ENCODE results near the gene MYO5B. TPM values are rescaled to one million over a fixed set of nuclear protein-coding genes. Genes with fewer than 3 reads are reported as not detected.

MYO5B gene
- total RNA-seq, 4 donors from 2014 or later, result 0.63 to 31.0 (median 13.0) TPM

GRCh38 chr18:49857708-49858107, 337.2 kb downstream of the MYO5B start:
- no peak for DNase-seq (ENCODE audit: low spot score)
- ATAC-seq (ENCODE audit: low FRiP score), result no peak
- TF ChIP-seq, protein P1, sequence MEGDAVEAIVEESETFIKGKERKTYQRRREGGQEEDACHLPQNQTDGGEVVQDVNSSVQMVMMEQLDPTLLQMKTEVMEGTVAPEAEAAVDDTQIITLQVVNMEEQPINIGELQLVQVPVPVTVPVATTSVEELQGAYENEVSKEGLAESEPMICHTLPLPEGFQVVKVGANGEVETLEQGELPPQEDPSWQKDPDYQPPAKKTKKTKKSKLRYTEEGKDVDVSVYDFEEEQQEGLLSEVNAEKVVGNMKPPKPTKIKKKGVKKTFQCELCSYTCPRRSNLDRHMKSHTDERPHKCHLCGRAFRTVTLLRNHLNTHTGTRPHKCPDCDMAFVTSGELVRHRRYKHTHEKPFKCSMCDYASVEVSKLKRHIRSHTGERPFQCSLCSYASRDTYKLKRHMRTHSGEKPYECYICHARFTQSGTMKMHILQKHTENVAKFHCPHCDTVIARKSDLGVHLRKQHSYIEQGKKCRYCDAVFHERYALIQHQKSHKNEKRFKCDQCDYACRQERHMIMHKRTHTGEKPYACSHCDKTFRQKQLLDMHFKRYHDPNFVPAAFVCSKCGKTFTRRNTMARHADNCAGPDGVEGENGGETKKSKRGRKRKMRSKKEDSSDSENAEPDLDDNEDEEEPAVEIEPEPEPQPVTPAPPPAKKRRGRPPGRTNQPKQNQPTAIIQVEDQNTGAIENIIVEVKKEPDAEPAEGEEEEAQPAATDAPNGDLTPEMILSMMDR (IDR thresholded peaks at IDR 0.05), result no peak

DNA sequence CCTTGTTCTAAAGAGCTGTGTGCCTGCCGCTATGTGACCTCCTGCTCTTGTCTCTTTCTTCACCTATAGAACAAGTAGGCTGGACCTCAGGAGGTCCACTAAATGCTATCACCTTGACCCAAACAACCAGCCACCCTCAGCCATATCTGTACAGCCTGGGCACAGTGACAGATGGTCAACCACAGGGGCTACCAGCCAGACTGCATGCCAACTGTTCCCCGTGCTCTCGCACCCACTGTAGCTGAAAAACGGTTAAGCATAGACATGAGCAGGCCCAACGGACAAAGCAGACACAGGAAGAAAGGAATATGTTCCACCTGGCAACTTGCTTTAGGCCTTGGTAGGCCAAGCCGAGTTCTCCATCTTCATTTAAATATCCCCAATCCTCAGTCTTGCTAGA, 338.5 kb downstream of the MYO5B start:
- DNase-seq (ENCODE audit: low spot score), result no peak
- ATAC-seq (ENCODE audit: low FRiP score), result no peak
- TF ChIP-seq, protein P1 (IDR thresholded peaks at IDR 0.05), result no peak

GRCh38 chr18:49855711-49856415, 339.1 kb downstream of the MYO5B start:
- DNase-seq (ENCODE audit: low spot score) (no peak), ATAC-seq (ENCODE audit: low FRiP score) (no peak)
- TF ChIP-seq, protein P1 (IDR thresholded peaks at IDR 0.05), result no peak

DNA sequence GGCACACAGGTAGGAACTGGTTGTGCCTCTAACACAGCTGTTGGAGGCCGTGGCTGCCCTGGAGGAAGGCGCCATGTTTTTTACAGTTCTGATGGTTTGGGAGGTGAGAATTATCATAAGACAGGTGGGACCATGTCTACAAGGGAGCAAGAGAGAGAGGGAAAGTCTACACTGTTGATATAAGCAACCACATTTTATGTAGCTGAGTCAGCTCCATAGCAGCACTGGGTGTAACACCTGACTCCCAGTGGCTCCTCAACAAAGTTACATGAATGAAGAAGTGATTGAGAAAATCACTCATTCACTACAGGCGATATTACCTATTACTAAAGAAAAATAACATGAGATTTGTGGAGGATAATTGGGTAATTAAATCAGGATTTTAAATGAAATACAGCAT, 340.3 kb downstream of the MYO5B start:
- ATAC-seq (ENCODE audit: low FRiP score) (no peak), DNase-seq (ENCODE audit: low spot score) (no peak)
- TF ChIP-seq, protein P1 (IDR thresholded peaks at IDR 0.05), result no peak

- ATAC-seq (ENCODE audit: low FRiP score) (no peak), DNase-seq (ENCODE audit: low spot score) (no peak)
- TF ChIP-seq, protein P1 (IDR thresholded peaks at IDR 0.05), result no peak
Observed at GRCh38 chr18:49853436-49853835, 341.5 kb downstream of the MYO5B start.

DNA sequence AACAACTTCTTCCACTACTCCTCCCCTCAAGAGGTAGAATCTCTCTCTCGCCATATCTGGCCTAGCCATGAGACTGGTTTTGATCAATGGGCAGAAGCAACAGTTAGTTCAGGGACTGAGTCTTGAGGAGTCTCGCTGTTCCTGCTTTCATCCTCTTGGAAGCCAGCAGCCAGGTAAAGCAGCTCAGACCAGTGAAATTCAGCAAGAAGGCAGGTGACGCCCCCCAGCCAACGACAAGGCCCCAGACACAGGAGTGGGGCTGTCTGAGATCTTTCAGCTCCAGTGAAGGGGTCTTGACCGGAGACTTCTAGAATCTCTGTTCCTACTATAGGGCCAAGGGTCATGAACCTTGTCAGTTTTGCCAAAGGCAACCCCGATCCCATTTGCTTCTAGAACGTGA, 341.9 kb downstream of the MYO5B start:
- DNase-seq (ENCODE audit: low spot score) (no peak), ATAC-seq (ENCODE audit: low FRiP score) (no peak)
- TF ChIP-seq, protein P1 (IDR thresholded peaks at IDR 0.05), result no peak

GRCh38 chr18:49851624-49852023, 343.3 kb downstream of the MYO5B start:
- ATAC-seq (ENCODE audit: low FRiP score), result no peak
- no peak for DNase-seq (ENCODE audit: low spot score)
- TF ChIP-seq, protein P1 (IDR thresholded peaks at IDR 0.05), result no peak

All from omental fat pad (tissue), 4 donors.